ENCODE data around the gene EYA4.
"Not testable (repeated sequence)": the region's sequence is repeated elsewhere in the genome, so short reads cannot be mapped to it uniquely, and the experiment has no call there.

The EYA4 gene

GRCh38 chr6:133380047-133380446 is 138.9 kb downstream of the EYA4 start:
- no peak for TF ChIP-seq JUND (IDR thresholded peaks at IDR 0.05; ENCODE audit: low read depth)
- in situ Hi-C loops (cut with HindIII; ENCODE audit: low pct_unique_long_range_greater_than_20kb, low sequenced_read_pairs) = no loop called here
- no peak for DNase-seq (ENCODE audit: low read depth in 1 of 2, low spot score in 1 of 2)

- DNase-seq (ENCODE audit: low read depth in 1 of 2, low spot score in 1 of 2) = no peak
- no peak for TF ChIP-seq JUND (IDR thresholded peaks at IDR 0.05; ENCODE audit: low read depth)
- in situ Hi-C loops (cut with HindIII; ENCODE audit: low pct_unique_long_range_greater_than_20kb, low sequenced_read_pairs) = no loop called here
Measured at GRCh38 chr6:133380723-133381122, 139.6 kb downstream of the EYA4 start.

- in situ Hi-C loops (cut with HindIII; ENCODE audit: low pct_unique_long_range_greater_than_20kb, low sequenced_read_pairs) = no loop called here
- TF ChIP-seq JUND (IDR thresholded peaks at IDR 0.05; ENCODE audit: low read depth) = no peak
- DNase-seq (ENCODE audit: low read depth in 1 of 2, low spot score in 1 of 2) = no peak
Measured at GRCh38 chr6:133388731-133389130, 147.6 kb downstream of the EYA4 start.

- DNase-seq (ENCODE audit: low read depth in 1 of 2, low spot score in 1 of 2) = no peak
- in situ Hi-C loops (cut with HindIII; ENCODE audit: low pct_unique_long_range_greater_than_20kb, low sequenced_read_pairs) = no loop called here
- no peak for TF ChIP-seq JUND (IDR thresholded peaks at IDR 0.05; ENCODE audit: low read depth)
Measured at GRCh38 chr6:133390168-133390567, 149.0 kb downstream of the EYA4 start.

GRCh38 chr6:133392015-133392414 is 150.9 kb downstream of the EYA4 start:
- in situ Hi-C loops (cut with HindIII; ENCODE audit: low pct_unique_long_range_greater_than_20kb, low sequenced_read_pairs) = no loop called here
- no peak for TF ChIP-seq JUND (IDR thresholded peaks at IDR 0.05; ENCODE audit: low read depth)
- no peak for DNase-seq (ENCODE audit: low read depth in 1 of 2, low spot score in 1 of 2)

GRCh38 chr6:133392641-133393040 is 151.5 kb downstream of the EYA4 start:
- in situ Hi-C loops (cut with HindIII; ENCODE audit: low pct_unique_long_range_greater_than_20kb, low sequenced_read_pairs) = no loop called here
- no peak for DNase-seq (ENCODE audit: low read depth in 1 of 2, low spot score in 1 of 2)
- TF ChIP-seq JUND (IDR thresholded peaks at IDR 0.05; ENCODE audit: low read depth) = no peak

GRCh38 chr6:133393891-133394290 is 152.7 kb downstream of the EYA4 start:
- no peak for TF ChIP-seq JUND (IDR thresholded peaks at IDR 0.05; ENCODE audit: low read depth)
- no peak for DNase-seq (ENCODE audit: low read depth in 1 of 2, low spot score in 1 of 2)
- in situ Hi-C loops (cut with HindIII; ENCODE audit: low pct_unique_long_range_greater_than_20kb, low sequenced_read_pairs) = no loop called here

- TF ChIP-seq JUND (IDR thresholded peaks at IDR 0.05; ENCODE audit: low read depth) = no peak
Measured at GRCh38 chr6:133394630-133395029, 153.5 kb downstream of the EYA4 start.

GRCh38 chr6:133396233-133396983 is 155.3 kb downstream of the EYA4 start:
- TF ChIP-seq JUND (IDR thresholded peaks at IDR 0.05; ENCODE audit: low read depth) = no peak
- in situ Hi-C loops (cut with HindIII; ENCODE audit: low pct_unique_long_range_greater_than_20kb, low sequenced_read_pairs) = no loop called here
- DNase-seq (ENCODE audit: low read depth in 1 of 2, low spot score in 1 of 2) = no peak

More at GRCh38 chr6:133394630-133395029, 153.5 kb downstream of the EYA4 start:
- in situ Hi-C loops (cut with HindIII; ENCODE audit: low pct_unique_long_range_greater_than_20kb, low sequenced_read_pairs) = no loop called here
- DNase-seq (ENCODE audit: low read depth in 1 of 2, low spot score in 1 of 2) = no peak

GRCh38 chr6:133396984-133397348 is 155.8 kb downstream of the EYA4 start:
- no peak for TF ChIP-seq JUND (IDR thresholded peaks at IDR 0.05; ENCODE audit: low read depth)
- in situ Hi-C loops (cut with HindIII; ENCODE audit: low pct_unique_long_range_greater_than_20kb, low sequenced_read_pairs) = no loop called here
- DNase-seq (ENCODE audit: low read depth in 1 of 2, low spot score in 1 of 2) = no peak

- DNase-seq (ENCODE audit: low read depth in 1 of 2, low spot score in 1 of 2); in situ Hi-C loops (cut with HindIII; ENCODE audit: low pct_unique_long_range_greater_than_20kb, low sequenced_read_pairs): not testable (repeated sequence)
Measured at GRCh38 chr6:133397601-133398000, 156.4 kb downstream of the EYA4 start.

GRCh38 chr6:133399426-133399825 is 158.3 kb downstream of the EYA4 start:
- TF ChIP-seq JUND (IDR thresholded peaks at IDR 0.05; ENCODE audit: low read depth) = no peak
- in situ Hi-C loops (cut with HindIII; ENCODE audit: low pct_unique_long_range_greater_than_20kb, low sequenced_read_pairs) = no loop called here

GRCh38 chr6:133404151-133404550 is 163.0 kb downstream of the EYA4 start:
- in situ Hi-C loops (cut with HindIII; ENCODE audit: low pct_unique_long_range_greater_than_20kb, low sequenced_read_pairs) = no loop called here
- TF ChIP-seq JUND (IDR thresholded peaks at IDR 0.05; ENCODE audit: low read depth) = no peak
- no peak for DNase-seq (ENCODE audit: low read depth in 1 of 2, low spot score in 1 of 2)

More at GRCh38 chr6:133399426-133399825, 158.3 kb downstream of the EYA4 start:
- no peak for DNase-seq (ENCODE audit: low read depth in 1 of 2, low spot score in 1 of 2)

- in situ Hi-C loops (cut with HindIII; ENCODE audit: low pct_unique_long_range_greater_than_20kb, low sequenced_read_pairs) = no loop called here
- no peak for TF ChIP-seq JUND (IDR thresholded peaks at IDR 0.05; ENCODE audit: low read depth)
Measured at GRCh38 chr6:133404728-133405127, 163.6 kb downstream of the EYA4 start.

More at GRCh38 chr6:133404728-133405127, 163.6 kb downstream of the EYA4 start:
- no peak for DNase-seq (ENCODE audit: low read depth in 1 of 2, low spot score in 1 of 2)
